Dermis blood vessel endothelial cell (primary cell): ENCODE data around the gene CCDC185. TPM values are rescaled to one million over a fixed set of nuclear protein-coding genes. Genes with fewer than 3 reads are reported as not detected.

Experiments used
- DNase-seq: peaks from one replicate; pipeline ENCODE4 v3.0.0; 2010
- total RNA-seq: library from RNA; depleted of rRNA; stranded (reverse); fragments of >200 nt; gene quantifications from 2 replicates; pipeline ENCODE4 v1.2.3, GENCODE V29; 2014

CCDC185 gene
- total RNA-seq: 0.17 TPM in 1 of 2 replicates, not detected in the other

DNA sequence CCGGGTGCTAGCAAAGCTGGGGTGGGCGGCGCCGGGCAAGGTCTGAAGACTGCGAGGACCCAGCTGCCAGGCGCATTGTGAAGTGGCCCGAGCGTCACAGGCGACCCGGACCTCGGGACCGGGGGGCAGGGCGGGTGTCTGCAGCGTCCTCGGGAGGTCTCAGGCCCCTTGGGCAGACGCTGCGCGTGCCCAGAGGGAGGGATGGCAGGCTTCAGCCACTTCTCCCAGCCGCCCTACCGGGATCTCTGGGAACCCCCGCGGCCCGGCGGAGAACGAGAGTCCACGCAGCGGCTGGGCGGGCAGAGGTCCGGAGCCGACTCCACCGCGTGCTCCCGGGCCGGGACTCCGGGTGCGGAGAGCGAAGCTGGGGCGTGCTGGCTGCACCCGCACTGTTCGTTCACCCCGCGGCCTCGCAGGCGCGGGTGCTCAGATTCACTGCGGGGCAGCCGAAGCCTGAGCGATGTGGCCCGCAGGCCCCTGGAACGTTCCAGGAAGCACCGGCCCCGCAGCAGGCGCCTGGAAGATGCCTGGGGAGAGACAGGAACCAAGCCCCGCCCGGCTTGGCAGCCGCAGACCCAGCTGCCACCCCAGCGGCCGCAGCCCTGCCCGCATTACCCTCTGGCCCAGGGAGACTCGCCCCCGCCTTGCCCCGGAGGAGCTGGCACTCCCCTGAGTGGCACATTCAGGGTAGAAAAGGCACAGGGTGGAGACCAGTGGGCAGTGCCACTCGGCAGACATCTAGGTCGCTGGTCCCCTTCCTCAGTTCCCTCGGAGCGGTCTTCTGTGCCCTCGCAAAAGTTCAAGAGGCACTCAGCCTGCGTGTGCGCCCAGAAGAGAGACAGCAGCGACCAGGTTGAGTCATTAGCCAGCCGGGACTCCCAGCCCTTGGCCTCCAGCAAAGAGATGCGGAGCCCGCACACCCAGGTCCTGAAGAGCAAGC, at the start of gene CCDC185:
CCDC185 (plus strand) TSS at position 141 of the 940 bp plus-strand sequence; CDS start at position 202, 61 bp downstream.
- DNase-seq: no peak

DNA sequence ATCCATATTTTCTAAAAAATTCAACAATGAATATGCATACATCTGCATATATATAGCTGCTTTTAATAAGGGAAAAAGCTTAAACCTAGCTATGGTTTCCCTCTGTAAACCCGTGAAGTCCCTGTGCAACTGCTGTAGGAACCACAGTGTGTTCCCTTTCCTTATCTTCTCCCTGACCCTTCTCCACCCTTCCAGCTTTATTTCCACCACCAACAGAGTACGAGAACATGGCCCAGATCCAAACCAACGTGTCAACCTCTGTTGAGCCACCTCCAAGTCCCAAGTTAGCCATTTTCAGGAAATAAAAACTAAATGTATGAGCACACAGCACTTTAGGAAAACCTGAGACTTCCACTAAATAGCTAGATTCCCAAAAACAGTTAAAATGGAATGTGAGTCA, 49.5 kb upstream of the CCDC185 start:
- no peak for DNase-seq

DNA sequence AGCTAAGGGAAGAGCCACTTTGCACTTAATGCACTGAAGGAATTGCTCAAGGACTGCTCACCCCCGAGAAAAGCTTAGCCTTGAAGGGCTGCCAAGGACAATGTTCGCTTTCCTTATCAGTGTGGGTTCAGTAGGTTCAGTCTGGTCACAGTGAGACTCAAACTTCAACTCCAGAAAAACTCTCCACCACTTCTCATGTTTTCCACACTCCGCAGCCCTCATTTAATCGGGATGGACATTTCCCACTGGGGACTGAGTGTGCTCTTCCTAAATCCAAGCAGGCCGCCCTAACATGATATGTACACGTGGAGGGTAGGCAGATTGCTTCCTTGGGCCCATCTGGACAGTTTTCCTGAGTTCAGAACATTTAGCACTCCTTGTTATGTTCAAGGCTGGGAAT, 48.7 kb upstream of the CCDC185 start:
- no peak for DNase-seq

DNA sequence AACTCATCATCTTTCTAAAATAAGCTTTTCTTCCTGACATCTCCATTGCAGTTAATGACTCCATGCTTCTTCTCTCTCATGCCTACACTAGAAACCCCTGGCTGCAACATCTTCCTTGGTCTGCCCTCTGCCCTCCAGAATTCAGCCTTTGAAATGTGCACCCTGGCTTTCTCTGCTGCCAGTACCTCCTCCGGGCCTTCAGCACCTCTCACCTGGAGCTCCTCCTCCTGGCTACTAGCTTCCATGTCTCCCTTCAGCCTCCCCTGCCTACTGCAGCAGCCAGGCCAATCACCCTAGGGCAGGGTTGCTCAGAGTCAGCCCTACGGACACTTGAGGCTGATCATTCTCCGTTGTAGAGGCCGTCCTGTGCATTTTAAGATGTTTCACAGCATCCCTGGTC, 47.5 kb upstream of the CCDC185 start:
- DNase-seq: no peak

DNA sequence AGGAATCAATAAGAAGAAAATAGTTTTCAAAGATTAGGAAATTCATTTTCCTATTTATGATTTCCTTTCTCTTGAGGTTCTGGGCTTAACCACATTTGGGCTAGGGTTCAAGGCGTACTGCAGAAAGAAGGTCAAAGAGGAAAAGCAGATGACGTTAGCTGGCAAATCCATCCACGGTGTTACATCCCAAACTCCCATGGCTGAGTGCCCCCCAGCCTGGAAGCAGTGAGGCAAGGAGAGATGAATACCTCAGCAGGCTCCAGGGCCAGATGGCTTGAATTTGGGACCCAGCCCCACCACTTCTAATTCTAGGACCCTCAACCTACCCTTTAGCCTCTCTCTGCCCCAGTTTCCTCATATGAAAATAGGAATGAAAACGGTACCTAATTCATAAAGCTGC, 46.9 kb upstream of the CCDC185 start:
- DNase-seq: no peak

DNA sequence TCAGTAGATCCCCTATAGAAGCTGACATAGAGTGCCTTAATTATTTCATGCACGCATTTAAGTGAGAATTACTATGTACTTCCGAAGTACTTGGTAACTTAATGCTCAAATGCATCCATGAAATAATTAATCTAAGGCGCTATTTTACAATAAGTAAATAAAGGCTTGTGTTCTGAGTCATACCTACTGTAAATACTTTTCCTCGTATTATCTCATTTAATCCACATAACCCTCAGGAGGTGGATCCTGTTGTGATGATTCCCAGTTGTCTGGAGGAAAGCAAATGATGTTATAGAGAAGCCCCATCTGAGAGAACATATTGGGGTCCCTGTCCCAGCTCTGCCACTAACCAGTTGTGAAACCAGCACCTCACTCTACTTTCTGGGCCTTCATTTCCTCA, 45.6 kb upstream of the CCDC185 start:
- no peak for DNase-seq

DNA sequence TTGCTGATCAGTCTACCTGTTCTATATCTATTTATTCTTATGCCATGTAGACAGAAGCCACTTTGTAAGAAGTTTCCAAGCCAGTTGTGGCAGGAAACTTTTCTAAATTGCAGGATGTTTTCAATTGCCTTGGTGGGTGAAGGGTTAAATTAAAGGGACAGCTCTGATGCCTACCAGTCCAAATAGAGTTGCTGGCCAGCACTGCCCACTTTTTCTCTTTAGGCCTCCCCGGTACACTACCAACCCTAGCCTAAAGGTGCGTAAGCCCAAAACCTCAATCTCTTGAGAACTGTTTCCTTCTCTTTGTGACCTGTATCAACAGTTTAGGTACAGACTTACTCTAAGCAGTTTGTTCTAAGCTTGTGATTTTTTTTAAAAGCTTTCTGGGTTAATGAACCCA, 44.8 kb upstream of the CCDC185 start:
- DNase-seq: no peak

DNA sequence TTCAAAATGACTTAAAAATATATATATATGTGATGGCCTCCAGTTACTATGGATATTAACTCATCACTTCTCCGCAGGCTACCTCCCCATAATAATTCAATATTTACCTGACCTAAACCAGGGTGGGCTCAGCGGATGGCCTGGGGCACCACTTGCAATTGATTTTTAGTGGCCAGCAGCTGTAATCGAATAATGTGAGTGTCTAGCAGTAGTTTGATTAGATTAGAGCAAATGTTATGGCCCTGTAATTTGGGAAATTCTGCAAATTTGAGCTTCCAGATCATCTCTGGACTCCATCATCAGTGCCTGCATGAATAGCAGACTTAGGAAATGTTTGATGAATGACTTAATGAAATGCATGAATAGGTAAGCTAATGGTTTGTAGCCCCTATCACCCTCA, 44.0 kb upstream of the CCDC185 start:
- no peak for DNase-seq

DNA sequence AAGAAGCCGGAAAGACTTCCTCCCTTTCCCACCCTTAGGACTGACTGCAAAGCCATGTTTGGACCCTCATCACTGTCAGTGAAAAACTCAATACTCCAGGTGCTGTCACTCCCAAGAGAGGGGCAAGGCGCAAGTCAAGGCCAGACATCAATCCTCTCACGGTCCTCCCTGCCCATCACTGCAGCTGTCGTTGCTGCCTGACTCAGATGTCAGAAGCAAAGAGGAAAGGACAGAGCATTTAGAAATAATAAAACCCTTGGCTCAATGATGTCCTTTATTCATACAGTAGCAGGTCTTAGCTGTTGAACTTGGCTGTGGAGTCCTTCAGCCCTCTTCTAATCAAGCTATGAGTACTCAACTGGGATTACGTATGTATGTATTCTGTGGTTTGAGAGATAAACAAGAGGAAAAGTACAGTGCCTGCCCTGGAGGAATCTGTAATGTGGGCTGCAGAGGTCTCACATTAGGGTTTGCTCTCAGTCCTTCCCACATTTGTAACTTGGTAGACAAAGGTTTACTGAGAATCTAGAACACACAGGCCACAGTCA, 42.8 kb upstream of the CCDC185 start:
- DNase-seq: no peak

DNA sequence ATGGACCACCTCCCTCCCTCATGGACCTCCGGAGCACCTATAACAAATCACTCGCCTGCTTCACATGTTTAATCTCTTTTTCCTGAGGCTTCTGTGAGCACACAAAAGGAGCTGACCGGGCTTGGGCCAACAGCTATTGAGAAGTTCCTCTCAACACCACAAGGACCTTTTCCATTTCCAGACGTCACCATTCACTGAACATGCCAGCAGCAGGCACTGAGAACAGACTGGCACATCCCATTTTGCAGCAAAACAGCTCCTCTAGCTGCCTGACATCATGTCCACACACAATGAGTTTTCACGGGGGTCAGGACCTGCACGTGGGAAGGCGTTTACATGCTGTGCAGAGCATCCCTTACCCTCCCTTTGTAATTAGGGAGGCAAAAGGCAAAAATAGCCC, 40.3 kb upstream of the CCDC185 start:
- DNase-seq: no peak

DNA sequence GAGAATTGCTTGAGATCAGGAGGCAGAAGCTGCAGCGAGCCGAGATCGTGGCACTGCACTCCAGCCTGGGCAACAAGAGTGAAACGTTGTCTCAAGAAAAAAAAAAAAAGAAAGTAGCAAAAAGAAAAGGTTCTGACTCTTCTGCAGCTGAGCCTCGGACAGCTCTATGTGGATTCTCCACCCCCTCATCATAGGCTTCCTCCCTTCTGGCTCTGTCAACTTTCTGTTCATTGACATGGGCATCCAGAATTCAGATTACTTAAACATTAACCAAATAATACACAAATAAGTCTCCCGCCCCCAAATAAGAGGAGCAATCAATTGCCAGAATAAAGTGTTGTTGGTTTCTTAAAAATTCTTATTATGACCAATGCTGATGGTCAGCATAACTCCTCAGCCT, 39.3 kb upstream of the CCDC185 start:
- DNase-seq: no peak

DNA sequence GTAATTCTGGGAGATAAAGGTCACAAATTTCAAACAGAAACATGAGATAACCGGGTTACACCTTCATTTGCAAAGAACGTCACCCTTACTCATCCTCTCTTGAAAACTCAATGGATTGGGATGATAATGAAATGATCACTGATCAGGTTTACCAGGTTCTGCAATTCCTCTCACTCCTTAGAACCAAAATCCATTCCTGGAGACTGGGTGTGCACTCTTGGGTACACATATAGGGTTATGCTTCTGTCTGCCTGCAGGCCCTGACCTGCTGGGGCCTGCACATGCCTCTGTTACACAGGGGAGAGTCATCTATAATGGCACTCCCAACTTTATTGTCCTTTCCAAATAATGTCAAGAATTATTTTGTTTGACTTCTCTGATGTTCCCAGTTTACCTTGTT, 37.5 kb upstream of the CCDC185 start:
- no peak for DNase-seq

DNA sequence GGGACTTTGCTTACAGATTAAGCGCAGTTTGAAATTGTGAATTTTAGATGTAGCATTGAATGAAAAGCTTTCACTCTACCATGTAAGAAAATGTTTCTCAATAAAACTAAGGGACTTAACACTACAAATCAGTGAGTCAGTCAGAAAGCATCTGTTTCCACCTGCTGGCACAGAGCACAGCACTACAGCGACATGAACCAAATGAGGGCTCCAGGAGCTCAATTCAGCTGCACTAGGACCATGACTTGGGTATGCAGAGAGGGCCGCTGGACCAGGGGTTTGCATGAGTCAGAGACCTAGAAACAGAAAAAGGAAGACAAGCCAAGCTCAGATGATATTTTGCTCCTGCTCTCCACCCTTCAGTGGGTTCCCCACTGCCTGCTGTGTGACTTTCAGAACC, 34.4 kb upstream of the CCDC185 start:
- DNase-seq: no peak

DNA sequence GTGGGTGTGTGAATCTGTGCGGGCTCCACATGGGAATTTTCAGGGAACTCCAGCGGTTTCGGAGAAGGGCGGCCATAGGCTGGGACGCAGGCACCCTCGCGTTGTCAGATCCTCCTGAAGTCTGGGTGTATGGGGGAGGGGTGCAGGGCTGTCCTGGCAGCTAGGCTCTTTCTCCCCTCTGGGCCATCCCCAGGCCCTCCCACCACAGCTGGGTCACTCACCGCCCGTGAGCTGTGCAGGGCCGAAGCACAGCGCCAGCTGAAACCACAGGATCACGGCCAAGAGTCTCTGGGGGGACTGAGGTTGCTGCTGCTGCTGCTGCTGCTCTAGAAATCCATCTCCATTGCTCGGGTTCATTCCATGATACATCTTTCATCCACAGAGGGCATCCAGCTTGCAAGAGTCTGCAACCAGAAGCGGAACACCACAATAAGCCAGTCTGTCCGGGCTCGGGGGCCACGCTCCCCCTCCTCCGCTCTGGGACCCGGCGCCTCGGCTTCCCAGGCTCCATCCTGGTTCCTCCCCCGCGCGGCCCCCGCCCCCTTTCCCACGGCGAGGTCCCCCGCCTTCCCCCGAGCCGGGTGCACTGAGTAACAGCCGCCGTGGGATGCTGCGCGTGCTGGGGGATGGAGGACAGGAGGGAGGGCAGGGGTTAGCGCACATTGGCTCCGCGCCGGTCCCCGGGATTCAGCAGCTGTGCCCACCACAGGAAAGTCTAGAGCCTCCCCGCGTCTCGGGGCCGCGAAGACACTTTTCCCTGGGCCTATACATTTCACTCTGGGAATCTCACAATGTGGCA, 30.0 kb upstream of the CCDC185 start:
- DNase-seq: no peak

DNA sequence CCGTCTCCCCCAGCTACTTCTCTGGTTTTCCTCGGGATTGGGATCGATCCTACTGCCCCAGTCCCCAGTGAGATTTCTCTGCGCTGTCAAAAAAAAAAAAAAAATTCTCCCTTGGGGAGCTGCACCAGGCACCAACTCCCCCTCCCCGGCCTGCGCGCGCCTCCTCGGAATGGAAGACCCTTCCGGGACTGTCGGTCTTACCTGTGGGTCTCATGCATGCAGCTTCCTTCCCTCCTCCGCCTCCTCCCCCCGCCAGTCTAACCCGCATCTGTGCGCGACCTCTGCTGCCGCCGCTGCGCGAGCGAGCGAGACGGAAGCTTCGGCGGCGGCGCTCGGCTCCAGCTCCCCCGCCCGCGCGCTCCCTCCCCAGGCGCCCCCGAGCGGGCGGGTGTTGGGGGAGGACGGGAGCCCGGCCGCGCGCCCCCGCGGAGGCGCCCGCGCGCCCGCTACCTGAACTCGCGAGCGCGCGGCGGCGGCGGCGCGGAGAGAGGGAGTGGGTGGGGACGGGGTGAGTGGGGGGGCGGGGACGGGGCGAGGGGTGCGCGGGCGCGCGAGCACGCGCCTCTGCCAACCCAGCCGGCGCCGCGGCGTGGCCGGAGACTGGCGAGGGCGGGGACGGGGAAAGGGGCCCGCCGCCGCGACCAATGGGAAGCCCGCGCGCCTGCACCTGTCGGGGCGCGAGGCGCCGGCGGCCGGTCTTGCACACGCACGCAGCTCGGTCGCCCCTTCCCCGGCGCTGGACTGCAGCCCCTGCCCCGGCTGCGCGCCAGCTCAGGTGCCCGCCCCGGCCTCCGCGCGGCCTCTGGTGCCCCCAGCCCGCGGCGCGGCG, 29.1 kb upstream of the CCDC185 start, which contains the start of gene SUSD4:
SUSD4 (minus strand) TSS at position 321 of the 829 bp plus-strand sequence. CDS start 751 bp downstream, outside the sequence.
- peak; percentile 15 for DNase-seq

DNA sequence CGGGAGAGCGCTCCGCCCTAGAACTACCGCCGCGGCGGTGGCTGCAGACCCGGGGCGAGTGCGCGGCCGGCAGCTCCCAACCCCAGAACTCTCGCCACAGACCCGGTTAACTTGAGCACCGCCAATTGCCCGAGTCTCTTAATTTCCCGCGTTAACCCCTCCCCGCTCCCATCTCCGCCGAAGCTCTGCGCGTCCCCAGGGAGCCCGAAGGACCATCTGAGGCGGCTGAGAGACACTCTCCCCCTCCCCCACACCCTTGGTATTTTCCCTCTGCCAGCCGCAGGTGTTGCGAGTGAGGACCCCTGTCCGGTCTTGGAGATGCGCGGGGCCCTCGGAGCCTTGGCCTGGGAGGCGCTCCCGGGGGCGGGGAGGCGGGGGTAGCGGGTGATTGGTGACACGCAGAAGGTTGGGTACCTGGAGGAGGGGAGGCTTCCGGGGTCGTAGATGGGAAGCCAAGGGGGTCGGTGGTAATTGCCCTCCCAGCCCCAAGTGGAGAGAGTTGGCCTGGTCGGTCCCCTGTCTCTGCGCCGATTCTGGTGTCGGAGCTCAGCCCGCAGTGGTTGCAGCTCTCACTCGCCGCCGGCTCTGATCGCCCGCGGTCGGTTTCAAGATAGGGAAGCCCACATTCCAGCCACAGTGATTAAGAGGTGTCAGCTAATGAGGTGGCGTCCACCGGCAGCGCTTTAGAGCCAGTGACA, 28.4 kb upstream of the CCDC185 start:
- no peak for DNase-seq

DNA sequence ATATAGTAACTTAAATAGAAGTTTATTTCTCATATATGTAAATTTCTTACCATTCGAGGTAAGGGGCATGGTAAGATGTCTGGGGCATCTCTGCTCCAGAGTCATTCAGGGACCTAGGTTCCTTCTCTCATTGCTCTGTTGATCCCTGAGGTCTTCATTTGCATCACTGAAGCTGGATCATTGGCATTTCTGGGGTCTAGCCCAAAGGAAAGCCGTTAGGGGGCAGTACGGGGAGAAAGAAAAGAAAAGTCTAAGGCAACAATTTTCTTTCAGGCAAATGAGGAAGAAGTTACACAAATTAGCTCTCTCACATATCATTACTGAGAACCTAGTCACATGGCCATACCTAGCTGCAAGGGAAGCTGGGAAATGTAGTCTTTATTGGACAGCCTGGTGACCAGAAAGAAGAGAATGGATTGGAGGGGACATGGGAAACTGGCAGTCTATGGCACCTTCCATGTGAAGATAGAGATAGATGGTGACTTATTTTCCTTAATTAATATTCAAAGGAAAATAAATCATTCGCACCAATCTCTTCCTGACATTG, 19.1 kb upstream of the CCDC185 start:
- no peak for DNase-seq

DNA sequence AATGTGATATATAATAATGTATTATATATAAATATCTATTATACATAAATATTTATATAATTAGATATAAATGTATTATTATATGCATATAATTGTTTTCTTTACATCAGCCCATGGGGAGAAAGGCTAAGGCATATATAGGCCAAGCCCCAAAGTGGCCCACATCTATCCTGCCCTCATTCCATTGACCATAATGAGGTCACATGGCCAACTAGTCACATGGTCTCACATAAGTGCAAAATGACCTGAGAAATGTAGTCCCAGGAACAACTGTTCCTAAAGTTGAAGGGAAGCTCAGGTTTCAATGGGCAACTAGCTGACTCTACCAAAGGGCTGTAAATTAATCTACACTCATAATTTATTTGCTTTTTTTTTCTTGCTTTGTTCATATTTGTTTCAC, 14.5 kb upstream of the CCDC185 start:
- DNase-seq: no peak

DNA sequence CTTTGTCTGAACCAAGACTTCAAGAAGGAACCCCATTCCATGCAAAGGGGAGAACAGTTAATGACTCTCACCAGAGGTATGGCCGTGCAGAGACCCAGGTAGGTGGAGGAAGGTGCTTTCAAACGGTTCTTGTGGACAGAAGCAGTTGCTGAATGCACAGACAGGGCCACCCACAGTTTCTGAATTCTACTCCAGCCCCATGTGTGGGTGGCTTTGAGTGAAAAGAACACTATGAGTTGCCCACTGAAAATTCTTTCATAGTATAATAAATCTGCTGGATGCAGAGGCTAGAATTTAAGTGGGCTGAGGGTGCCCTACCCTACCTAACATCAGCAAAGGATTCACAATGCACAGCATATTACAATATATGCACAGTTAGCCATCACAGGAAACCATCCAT, 7.2 kb upstream of the CCDC185 start:
- DNase-seq: no peak

DNA sequence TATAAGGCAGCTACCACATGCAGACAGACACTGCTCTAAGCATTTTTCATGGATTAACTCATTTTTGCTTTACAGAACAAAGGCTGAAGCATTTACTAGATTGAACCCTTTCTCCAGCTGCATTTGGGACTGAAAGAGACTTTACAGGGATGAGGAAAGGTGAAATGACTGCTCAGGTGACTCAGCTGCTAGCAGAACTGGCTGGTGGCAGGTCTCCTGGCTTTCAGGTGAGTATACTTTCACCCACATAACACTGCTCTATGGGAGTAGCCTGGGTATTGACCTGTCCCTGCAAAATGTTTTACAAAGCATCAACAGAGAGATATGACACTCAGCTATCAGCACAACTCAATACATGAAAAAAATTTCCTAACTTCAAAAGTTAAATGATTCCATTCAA, 2.6 kb upstream of the CCDC185 start:
- DNase-seq: no peak

DNA sequence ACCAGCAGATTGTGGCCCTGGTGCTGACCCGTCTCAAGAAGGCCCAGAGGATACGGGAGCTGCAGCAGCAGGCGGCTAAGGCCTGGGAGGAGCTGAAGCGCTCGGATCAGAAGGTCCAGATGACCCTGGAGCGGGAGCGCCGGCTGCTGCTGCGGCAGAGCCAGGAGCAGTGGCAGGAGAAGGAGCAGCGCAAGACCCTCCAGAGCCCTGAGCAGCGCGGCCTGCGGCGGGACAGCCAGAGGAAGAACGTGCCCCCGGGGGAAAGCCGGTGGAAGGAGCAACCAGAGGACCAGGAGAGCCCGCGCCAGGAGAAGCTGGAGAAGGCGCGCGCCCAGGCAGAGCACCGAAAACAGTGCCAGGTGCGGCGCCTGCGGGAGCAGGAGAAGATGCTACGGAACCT, 1.0 kb downstream of the CCDC185 start:
- no peak for DNase-seq

DNA sequence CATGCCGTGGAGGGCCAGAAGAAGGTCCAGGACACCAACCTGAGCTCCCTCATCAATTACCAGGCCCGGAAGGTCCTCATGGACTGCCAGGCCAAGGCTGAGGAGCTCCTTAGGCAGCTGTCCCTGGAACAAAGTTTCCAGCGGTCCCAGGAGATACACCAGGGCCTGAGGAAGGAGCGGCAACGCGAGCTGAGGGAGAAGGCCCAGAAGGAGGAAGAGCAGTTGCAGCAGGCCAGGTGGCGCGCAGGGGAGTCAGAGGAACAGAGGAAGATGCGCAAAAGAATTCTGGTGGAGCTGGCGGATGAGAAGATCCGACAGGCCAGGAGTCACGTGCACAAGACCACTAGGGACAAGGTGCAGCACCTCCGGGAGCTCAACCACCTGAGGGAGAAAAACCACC, 1.5 kb downstream of the CCDC185 start:
- DNase-seq: no peak
